Raji (cell line): ENCODE measurements around the gene SF1.

Source experiments
- POLR2A ChIP-seq: IDR thresholded peaks from 2 replicates; pipeline ENCODE4 v1.6.1; 2011; ENCODE audit warnings: low read depth, low read length, control low read depth; ENCODE audit not compliant: insufficient read depth

SF1 gene

DNA sequence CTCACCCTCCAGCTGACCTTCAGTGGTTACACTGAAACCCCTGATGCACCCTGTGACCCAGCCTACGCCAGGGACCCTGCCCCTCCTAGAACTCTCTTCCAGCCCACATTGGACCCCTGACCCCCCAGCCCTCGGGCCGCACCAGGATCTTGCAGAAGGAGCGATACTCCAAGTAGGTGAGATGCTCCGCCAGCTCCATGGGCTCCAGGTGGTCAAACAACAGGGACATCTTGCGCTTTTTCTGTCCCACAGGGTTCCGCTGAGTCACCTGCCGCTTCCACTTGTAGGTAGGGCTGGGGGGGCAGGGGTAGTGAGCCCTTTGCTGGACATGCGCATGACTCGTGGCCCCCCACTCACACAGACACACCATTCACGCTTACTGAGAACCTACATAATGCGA is 38.5 kb downstream of the SF1 start:
- no peak for TF ChIP-seq POLR2A

DNA sequence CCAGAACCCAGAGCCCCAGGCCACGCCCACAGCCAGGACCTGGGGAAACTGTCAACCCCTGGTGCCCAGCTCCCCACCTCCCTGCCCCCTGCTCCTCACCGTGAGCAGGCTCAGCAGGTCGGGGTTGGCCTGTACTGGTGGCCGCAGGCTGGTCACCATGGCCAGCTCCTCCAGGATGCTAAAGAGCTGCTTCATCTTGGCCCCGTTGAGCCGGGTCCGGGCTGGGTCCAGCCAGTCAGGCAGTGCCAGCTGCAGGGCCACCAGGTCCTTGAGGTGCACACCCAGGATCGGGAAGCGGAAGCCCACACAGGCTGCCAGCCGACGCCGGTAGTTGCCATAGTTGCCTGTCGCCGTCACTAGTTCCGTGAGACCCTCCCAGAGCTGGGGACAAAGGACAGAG is 41.7 kb downstream of the SF1 start:
- TF ChIP-seq POLR2A: no peak

DNA sequence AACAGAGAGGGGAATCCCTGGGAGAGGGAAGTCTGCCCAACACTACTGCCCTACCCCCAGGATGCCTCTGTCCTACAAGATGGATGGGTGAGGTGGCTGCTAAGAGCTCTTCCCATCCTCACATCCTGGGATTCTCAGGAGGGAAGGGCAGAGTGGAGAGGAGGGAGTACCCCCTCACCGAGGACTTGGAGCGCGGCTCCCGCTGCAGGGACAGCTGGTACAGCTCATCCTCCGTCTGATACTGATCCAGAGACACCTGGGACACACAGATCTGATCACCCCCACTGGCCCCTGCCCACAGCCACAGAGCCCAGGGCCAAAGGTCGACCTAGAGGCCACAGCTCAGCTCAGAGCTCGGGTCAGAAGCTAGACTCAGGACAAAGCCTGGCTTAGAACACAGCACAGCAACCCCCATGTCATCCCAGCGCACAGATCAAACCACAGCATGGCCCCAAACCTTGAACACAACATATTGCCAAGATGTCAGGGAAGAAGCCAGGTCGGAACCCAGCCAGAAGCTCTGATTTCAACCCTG is 42.5 kb downstream of the SF1 start:
- no peak for TF ChIP-seq POLR2A

DNA sequence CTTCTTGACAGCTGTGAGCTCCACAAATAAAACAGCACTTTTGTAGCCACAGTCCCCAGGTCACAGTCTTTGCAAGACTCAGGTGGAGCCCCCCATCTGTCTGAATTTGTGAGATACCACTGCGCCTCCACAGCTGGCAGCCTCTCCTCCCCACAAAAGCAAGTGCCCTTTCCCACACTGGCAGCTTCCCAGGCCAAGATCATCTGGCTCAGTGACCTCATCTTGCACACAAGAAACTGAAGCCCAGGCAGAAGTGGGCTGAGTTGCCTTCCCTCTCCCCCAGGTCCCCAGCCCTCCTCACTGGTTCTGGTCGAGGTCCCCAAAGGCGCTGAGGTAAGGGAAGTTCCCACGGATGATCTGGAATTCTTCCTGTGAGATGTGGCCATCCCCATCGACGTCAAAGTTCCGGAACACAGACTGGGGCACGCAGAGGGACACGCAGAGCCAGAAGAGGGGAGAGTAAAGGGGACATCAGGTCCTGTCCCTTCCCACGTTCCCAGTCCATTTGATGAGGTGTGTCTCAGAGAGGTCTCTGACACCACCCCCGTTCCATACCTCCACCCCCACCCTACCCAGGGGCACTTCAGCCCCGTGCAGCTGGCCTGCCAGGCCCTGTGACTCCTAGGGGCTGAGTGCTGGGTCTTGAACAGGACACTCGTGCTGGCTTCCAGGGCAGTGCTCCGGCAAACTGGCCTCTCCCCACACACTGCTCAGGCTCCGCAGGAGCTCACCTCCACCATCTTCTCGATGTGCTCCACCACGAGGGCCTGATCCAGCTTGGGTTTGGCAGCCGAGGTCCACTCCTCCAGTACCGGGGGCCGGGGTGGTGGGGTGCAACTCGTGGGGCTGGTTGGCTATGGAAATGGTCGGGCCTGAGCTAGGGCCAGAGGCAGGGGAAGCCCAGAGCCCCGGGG is 43.3 kb downstream of the SF1 start:
- no peak for TF ChIP-seq POLR2A

DNA sequence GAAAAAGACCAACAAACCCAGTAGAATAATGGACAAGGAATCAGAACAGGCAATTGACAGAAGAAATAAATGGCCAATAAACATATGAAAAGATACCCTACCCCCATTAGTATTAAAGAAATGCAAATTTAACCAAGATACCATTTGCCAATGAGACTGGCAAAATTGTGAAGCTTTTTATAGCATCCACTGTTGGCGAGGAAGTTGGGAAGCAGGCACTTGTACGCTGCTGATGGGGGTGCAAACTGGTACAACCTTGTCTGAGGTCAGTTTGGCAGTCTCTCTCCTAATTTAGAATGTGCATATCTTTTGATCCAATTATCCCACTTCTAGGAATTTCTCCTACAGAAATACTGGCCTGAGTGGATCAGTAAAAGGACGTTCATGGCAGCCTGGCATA is 46.7 kb downstream of the SF1 start:
- no peak for TF ChIP-seq POLR2A

DNA sequence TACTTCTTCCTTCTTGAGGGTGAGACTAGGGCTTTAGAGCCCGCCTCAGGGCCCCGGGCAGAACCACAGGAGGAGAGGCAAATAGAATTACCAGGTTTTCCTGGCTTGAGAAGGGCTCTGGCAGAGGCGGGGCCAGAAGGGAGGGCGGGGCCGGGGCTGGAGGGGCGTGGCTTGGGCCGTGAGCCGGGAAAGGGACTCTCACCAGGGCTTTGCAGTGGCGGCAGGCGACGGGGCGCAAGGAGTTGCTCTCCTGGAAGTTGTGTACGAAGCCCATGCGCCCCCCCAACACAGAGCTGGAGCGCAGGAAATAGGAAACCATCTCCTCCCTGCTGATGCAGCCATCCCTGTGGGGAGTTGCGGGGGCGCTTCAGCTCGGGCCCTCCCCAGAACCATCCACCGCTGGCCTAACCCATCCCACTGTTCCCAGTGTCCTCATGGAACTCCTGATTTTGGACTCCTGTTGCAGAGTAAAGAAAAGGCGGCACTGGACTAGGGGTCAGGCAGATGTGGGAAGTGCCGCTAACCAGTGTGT is 48.4 kb downstream of the SF1 start:
- no peak for TF ChIP-seq POLR2A

DNA sequence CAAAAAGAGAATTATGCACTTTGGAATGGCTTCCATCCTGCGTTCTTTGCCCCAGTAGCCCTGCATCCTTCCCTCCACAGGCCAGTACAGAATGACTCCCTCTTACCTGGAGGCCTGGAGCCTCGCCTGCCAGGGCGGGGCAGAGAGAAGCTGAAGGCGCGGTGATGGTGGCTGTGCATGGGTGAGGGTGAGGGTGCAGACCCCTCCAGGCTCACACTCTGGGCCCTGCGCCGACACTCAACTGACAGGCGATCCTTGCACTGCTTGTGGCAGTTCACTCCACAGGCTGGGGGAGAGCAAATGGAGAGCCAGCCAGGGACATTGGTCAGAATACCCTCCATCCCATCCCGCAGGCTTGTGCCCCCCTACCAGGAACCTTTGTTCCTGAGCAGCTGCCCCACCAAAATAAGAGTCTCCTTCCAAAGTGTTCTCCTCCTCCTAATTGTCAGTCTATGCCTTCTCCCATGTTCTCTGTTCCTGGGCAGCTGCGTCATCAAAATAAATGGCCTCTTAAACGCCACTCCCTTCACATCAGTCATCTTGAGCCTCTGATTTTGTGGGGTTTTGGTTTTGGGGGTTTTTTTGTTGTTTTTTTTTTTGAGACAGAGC is 49.5 kb downstream of the SF1 start:
- TF ChIP-seq POLR2A: no peak

DNA sequence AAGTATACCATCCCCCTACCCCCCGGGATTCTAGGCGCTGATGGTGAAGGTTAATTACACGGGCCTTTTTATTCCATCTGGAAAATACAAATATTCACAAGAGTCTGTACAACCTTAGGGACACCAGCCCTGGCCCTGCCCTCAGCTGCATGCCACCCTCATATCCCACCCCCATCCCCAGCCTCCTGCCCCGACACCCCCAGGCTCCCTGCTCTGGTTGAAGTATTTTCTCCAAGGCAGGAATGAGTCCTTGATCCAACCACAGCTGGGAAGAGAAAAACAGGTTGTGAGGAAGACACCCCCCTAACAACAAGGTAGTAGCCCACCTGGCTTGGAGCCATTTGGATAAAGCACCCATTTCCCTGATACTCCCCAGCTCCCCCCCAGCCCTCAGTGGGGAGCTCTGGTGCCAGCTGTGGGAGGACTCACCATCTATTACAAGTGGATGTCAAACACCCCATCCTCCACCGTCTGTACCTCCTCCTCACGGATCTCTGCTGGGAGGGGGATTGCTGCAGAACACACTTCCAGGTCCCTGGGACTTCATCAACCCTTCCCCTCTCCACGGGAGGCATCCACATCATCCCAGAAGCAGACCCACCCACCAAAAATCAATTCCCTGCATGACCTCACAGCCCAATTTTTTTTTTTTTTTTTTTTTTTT is 51.3 kb downstream of the SF1 start:
- no peak for TF ChIP-seq POLR2A

DNA sequence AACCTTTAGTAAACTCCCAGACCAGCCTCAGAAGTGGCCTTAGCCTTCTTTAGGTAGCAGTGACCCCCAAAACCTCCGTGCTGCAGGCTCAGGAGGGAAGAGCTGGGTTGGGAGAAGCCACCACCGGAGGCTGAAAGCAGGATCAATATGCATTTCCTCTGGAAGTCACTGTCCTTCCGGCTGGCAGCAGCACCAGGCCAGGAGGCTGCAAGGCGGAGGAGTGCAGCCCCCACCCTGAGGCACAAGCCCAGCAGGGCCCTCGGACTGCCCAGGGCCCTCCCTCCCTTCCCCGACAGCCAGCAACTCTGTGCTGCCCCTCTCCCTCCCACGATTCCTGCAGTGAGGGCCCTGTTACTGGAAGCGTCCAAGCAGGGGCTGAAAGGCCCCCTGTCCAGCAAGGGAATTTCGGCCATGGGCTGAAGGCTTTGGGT is 52.1 kb downstream of the SF1 start:
- no peak for TF ChIP-seq POLR2A

DNA sequence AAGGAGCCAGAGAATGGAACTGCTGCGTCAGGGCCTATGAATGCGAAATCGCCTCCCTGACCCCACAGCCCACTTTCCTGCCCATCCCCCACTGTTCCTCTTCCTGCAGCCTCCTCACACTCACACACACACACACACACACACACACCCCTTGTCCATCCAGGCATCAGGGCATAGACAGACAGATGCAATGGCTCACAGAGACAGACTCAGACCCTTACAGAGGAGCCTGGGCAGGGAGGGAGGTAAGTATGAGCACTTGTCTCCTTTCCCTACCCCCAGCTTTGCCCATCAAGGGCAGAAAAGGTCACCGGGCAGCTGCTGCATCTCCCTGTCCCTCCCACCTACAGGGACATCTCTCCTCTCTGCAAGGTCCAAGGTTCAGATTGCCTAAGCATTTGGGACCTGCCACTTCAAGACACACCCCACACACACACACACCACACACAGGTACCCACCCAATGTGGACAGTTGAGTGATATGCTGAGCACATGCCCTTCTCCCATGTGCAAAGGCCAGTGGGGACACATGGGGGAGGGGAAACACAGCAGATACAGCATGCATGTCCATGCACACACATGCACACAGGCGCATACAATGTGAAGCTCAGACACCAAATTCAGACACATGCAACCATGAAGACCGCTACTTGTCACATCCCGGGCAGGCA is 53.3 kb downstream of the SF1 start:
- no peak for TF ChIP-seq POLR2A

DNA sequence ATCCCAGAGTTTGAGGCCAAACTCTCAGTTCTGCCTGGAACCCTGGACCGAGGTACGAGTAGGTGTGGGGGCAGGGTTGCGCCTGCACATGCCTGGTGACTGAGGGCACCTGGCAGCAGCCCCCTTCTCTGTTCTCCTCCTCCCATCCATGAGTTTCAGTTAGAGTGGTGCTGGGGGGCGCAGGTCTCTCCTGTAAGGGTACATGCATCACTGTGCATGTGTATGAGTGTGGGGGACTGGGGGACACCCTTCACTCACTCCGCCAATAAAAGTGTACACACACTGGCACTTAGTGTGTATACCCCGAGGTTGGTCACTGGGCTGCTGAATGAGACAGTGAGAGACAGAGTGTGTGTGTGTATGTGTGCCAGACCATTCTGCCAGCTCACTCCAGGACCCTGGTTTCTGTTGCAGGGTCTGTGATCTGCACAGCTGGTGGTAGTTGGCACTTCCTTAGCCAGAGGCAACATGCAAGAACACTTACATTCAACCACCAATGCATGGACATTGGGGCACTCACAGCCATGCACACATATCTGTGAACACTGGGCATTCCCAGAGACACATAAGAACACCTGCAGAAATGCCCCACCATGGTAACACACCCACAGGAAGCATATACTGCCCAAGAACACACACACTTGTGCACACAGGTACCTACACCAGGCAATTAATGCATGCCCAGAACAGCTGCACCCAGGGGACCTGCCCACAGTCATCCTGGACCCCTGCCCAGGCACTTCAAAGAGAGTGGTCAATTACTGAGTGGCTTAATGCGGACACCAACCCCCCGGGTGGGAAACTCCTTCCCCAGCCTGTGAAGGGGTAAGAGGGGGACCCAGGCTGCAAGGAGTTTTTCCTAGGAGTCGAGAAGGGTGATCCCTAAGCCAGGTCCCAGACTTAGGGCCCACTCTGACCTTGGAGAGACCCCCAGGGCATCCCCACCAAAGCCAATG is 54.2 kb downstream of the SF1 start:
- TF ChIP-seq POLR2A: no peak

DNA sequence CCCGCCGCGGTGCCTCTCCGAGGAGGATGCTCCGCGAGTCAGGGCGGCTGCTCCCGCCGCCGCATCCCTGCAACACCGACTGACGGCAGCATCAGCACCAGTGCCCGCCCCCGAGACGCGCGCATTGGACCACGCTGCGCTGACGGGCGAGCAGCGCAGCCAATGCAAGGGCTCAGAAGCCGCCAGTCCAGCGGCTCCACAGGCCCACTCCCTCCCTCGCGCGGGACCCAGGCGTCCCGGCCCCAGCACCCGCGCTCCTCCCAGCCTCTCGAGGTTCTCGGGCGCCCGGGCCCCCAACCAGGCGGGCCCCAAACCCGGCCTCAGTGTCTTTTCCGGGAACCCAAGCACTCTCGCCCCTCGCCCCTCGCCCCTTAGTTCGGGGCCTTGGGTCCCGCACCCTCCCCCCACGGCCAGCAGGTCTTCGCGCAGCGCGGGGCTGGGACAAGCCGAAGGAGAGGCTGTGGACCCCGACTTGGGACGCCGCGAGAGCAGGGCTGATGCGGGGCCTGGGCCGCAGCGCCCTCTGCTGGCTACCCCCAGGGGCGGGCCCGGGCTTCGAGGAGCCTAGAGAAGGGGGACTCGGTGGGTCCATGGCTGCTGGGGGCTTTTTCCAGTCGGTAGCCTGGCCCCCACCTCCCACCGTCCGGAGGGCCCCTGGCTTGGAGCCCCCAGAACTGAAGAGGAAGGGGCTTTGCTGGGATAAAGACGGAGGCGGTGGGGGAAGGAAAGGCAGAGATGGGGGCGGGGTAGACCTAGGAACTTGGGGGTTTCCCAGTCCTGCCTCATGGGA is 55.0 kb downstream of the SF1 start, which contains the start of gene NRXN2:
Gene NRXN2, minus strand, starts transcription at position 81 of the 790 bp plus-strand sequence. CDS start 9,498 bp downstream, outside the sequence.
- TF ChIP-seq POLR2A: no peak

DNA sequence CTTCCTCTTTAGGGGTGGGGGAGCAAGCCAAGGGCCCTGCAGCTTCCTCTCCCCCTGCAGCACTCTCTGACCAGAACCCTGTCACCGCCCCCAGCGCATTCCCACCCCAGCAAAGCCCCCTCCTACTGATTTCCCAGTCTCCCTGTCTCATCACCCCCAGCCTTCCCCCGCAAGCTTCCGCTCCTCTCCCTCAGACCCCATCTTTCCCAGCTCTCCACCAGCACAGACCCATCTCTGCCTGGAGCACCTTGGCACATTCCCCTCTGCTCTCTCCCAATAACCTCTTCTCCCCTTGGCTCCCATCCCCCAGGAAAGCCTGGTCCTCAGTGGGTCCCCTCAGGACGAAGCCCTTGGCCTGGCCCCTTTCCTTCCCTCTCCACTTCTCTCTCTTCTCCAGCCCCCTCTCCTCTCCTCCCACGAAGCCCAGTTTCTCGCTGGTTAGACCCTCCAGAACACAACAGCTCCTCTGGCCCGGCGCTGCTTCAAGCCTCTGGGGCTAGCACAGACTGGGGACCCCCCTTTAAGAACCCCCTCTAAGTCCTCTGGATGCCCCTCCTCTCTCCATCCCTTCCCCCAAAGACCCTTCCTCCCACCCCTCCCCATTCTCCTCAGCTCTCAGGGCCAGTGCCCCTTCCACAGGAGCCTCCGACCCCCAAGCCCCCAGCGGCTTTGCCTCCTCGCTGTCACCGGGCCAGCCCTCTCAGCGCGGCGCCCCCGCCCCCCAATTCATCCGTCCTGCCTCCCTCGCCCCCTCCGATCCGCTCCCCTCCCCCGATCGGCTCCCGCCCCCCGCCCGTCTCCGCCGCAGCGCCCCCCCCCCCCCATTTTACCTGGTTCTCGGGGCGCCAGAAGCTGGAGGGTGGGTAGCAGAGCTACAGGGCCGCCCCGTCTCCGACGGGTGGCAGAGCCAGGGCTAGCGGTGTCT is 55.9 kb downstream of the SF1 start:
- TF ChIP-seq POLR2A: no peak
